ENCODE data around the gene UBTD1.
A peak's percentile ranks its signal among the peaks of the same experiment; 100 is the strongest.

GRCh38 chr10:97534746-97535367, 36.1 kb downstream of the UBTD1 start:
- TF ChIP-seq CTCF (optimal IDR thresholded peaks at IDR 0.05 in 1 of 3, IDR thresholded peaks at IDR 0.05 in 1 of 3, conservative IDR thresholded peaks at IDR 0.05 in 1 of 3; ENCODE audit: extremely low read depth in 1 of 3, insufficient read depth in 2 of 3, low read length in 3 of 3) (peak; percentile 61 to 81 (median 68)), EZH2 (IDR thresholded peaks at IDR 0.05; ENCODE audit: low read length) (no peak)

All from keratinocyte (primary cell).